Muscle of back (tissue), 11 donors: ENCODE results near the gene ABHD1. TPM values are rescaled to one million over a fixed set of nuclear protein-coding genes. Genes with fewer than 3 reads are reported as not detected.
"Not testable (repeated sequence)": the region's sequence is repeated elsewhere in the genome, so short reads cannot be mapped to it uniquely, and the experiment has no call there.

Experiments
- DNase-seq, 3 donors: peaks; one replicate each; pipeline versions ENCODE4 v3.0.0 to v3.0.0-alpha.2; 2013
- polyA plus RNA-seq, 10 donors: library from polyadenylated mRNA; unstranded; fragments of 120-200 nt; gene quantifications; one replicate each; pipeline ENCODE4 v1.2.1, GENCODE V29; 2013; ENCODE audit not compliant: insufficient read length in 10 of 10

The ABHD1 gene
- polyA plus RNA-seq, 10 donors = 0.17 to 0.84 (median 0.28) TPM

- DNase-seq = no peak
Observed at GRCh38 chr2:27105981-27106380, 17.6 kb upstream of the ABHD1 start.

GRCh38 chr2:27108221-27108620 is 15.4 kb upstream of the ABHD1 start:
- no peak for DNase-seq

GRCh38 chr2:27109083-27109482 is 14.5 kb upstream of the ABHD1 start:
- DNase-seq = no peak

GRCh38 chr2:27110603-27111352 is 12.8 kb upstream of the ABHD1 start:
- not testable (repeated sequence) for DNase-seq

GRCh38 chr2:27111392-27112078 is 12.1 kb upstream of the ABHD1 start:
- DNase-seq = not testable (repeated sequence)

GRCh38 chr2:27115519-27115918 is 8.1 kb upstream of the ABHD1 start:
- no peak for DNase-seq

- no peak for DNase-seq
Observed at GRCh38 chr2:27117995-27118524, 5.6 kb upstream of the ABHD1 start.

GRCh38 chr2:27118525-27119329 is 4.9 kb upstream of the ABHD1 start, which contains the start of gene CGREF1:
TSS of gene CGREF1 (minus strand) at chr2:27119128. CDS start at chr2:27104366, 14,762 bp downstream.
- DNase-seq = no peak

- not testable (repeated sequence) for DNase-seq
Observed at GRCh38 chr2:27119330-27119670, 4.3 kb upstream of the ABHD1 start.

- no peak for DNase-seq
Observed at GRCh38 chr2:27121906-27122305, 1.7 kb upstream of the ABHD1 start.

GRCh38 chr2:27122791-27123190 is 824 bp upstream of the ABHD1 start:
- DNase-seq = no peak

GRCh38 chr2:27125104-27125503 is 1.5 kb downstream of the ABHD1 start:
- no peak for DNase-seq

GRCh38 chr2:27126252-27126710 is 2.7 kb downstream of the ABHD1 start:
- no peak for DNase-seq

GRCh38 chr2:27127883-27128667 is 4.5 kb downstream of the ABHD1 start:
- DNase-seq = no peak

- no peak for DNase-seq
Observed at GRCh38 chr2:27128668-27129571, 5.3 kb downstream of the ABHD1 start.

GRCh38 chr2:27130396-27130795 is 6.8 kb downstream of the ABHD1 start:
- DNase-seq = no peak

- DNase-seq = no peak
Observed at GRCh38 chr2:27131429-27131828, 7.8 kb downstream of the ABHD1 start.

GRCh38 chr2:27133195-27133875 is 9.7 kb downstream of the ABHD1 start:
- DNase-seq = no peak
